HCT116 (cell line): ENCODE measurements around the gene ZNF446. TPM values are rescaled to one million over a fixed set of nuclear protein-coding genes. Genes with fewer than 3 reads are reported as not detected.

Experiments
- ATAC-seq: fragments of 200-7000 bp; cut with Tn5 transposase; 2 replicates; pipeline ENCODE4 v1.9.1; 2020; ENCODE audit warnings: mild to moderate bottlenecking, moderate library complexity
- BruUV-seq: library from RNA; stranded (reverse); fragments of 400-500 nt; replicated peaks from 2 replicates; lab custom pipeline; 2021; lab: Mats Ljungman, UMichigan
- CTCF ChIA-PET: fragments of 300-600 bp; sonication (Branson Sonifier 250); formaldehyde crosslinking; loops from one replicate; lab custom pipeline; 2021; ENCODE audit warnings: antibody characterized with exemption; lab: Charles Lee
- POLR2A ChIA-PET: fragments of 300-600, 350-600 bp; sonication (Branson Sonifier 250); formaldehyde crosslinking; loops from one replicate; lab custom pipeline; 2021; ENCODE audit warnings: antibody characterized with exemption; lab: Charles Lee
- RAD21 ChIA-PET, 2 experiments: fragments of 300-600 bp; sonication (Branson Sonifier 250); formaldehyde crosslinking; loops; one replicate each; lab custom pipeline; 2023; ENCODE audit warnings: low total read pairs in 2 of 2; ENCODE audit not compliant: uncharacterized antibody in 2 of 2, unreplicated experiment in 2 of 2, low non-redundant PET in 1 of 2; lab: Charles Lee
- DNase-seq: peaks from one replicate; pipeline ENCODE4 v3.0.0-alpha.2; 2010; ENCODE audit warnings: low read depth, low spot score
- H2AFZ ChIP-seq: fragments of 200-600 bp; shearing (Covaris generic), sonication (generic); 2 replicates; pipeline ENCODE4 v1.6.1; 2017; ENCODE audit warnings: low read depth, mixed run types, mixed read lengths, antibody characterized with exemption, low read length; ENCODE audit not compliant: poor library complexity, severe bottlenecking
- H3K27ac ChIP-seq: 2 replicates; pipeline ENCODE4 v1.5.1; 2012; ENCODE audit warnings: low read depth, low read length
- H3K27me3 ChIP-seq: fragments of 200-600 bp; sonication (generic); 2 replicates; pipeline ENCODE4 v1.6.1; 2016; ENCODE audit warnings: mixed run types, low read length, mixed read lengths; ENCODE audit not compliant: insufficient read depth
- H3K36me3 ChIP-seq, 2 experiments: fragments of 200-500 bp in 1 of 2; fragments of 200-600 bp in 1 of 2; sonication (Bioruptor generic) in 1 of 2; sonication (generic) in 1 of 2; 2 replicates each; pipeline versions ENCODE4 v1.5.1 to v1.6.1; 2014 to 2016; ENCODE audit warnings: low read length in 2 of 2, inconsistent platforms in 1 of 2, mixed read lengths in 1 of 2, mixed run types in 1 of 2; ENCODE audit not compliant: insufficient read depth in 2 of 2, control insufficient read depth in 1 of 2
- H3K4me1 ChIP-seq, 2 experiments: fragments of 200-600 bp in 1 of 2; sonication (generic) in 1 of 2; 2 replicates each; pipeline versions ENCODE4 v1.5.1 to v1.6.1; 2012 to 2017; ENCODE audit warnings: low read length in 2 of 2, inconsistent platforms in 1 of 2, mild to moderate bottlenecking in 1 of 2, mixed read lengths in 1 of 2, mixed run types in 1 of 2, moderate library complexity in 1 of 2; ENCODE audit not compliant: insufficient read depth in 2 of 2, control insufficient read depth in 1 of 2
- H3K4me2 ChIP-seq: fragments of 200-600 bp; sonication (generic); 2 replicates; pipeline ENCODE4 v1.6.1; 2017; ENCODE audit warnings: mixed run types, low read length, mixed read lengths
- H3K4me3 ChIP-seq, 2 experiments: fragments of 200-600 bp in 1 of 2; sonication (generic) in 1 of 2; replicated peaks in 1 of 2; 2 replicates each; pipeline ENCODE4 v1.5.1; 2011 to 2016; ENCODE audit warnings: low read length in 2 of 2, control low read depth in 1 of 2, low read depth in 1 of 2, mild to moderate bottlenecking in 1 of 2, mixed read lengths in 1 of 2, mixed run types in 1 of 2
- H3K79me2 ChIP-seq: fragments of 200-600 bp; sonication (generic); 2 replicates; pipeline ENCODE4 v1.6.1; 2017; ENCODE audit warnings: mild to moderate bottlenecking, mixed run types, low read length, moderate library complexity, mixed read lengths; ENCODE audit not compliant: insufficient read depth
- H3K9ac ChIP-seq: fragments of 200-600 bp; sonication (generic); 2 replicates; pipeline ENCODE4 v1.6.1; 2016; ENCODE audit warnings: low read length, mixed read lengths
- H3K9me2 ChIP-seq: fragments of 200-600 bp; sonication (generic), shearing (Covaris generic); 2 replicates; pipeline ENCODE4 v1.6.1; 2017; ENCODE audit warnings: mixed run types, mild to moderate bottlenecking, moderate library complexity; ENCODE audit not compliant: insufficient read depth
- H3K9me3 ChIP-seq, 2 experiments: fragments of 200-500 bp in 1 of 2; fragments of 200-600 bp in 1 of 2; sonication (Bioruptor generic) in 1 of 2; sonication (generic) in 1 of 2; 2 replicates each; pipeline ENCODE4 v1.6.1; 2014 to 2017; ENCODE audit warnings: low read length in 2 of 2, mixed read lengths in 2 of 2, inconsistent platforms in 1 of 2, low read depth in 1 of 2, mild to moderate bottlenecking in 1 of 2, mixed run types in 1 of 2, moderate library complexity in 1 of 2; ENCODE audit not compliant: control insufficient read depth in 1 of 2, insufficient read depth in 1 of 2
- H4K20me1 ChIP-seq: fragments of 200-600 bp; sonication (generic), shearing (Covaris generic); 2 replicates; pipeline ENCODE4 v1.6.1; 2017; ENCODE audit warnings: mixed run types, mild to moderate bottlenecking, moderate library complexity; ENCODE audit not compliant: insufficient read depth
- CEBPB ChIP-seq: IDR thresholded peaks from 2 replicates; pipeline ENCODE4 v1.6.1; 2012; ENCODE audit warnings: low read depth
- CTCF ChIP-seq, 3 experiments: fragments of 200-600 bp in 1 of 3; sonication (generic) in 1 of 3; IDR thresholded peaks in 2 of 3; conservative IDR thresholded peaks in 1 of 3; 2 replicates each; pipeline ENCODE4 v1.5.1; 2012 to 2017; ENCODE audit warnings: low read depth in 2 of 3, low read length in 2 of 3, antibody characterized with exemption in 1 of 3, borderline replicate concordance in 1 of 3, control low read depth in 1 of 3, mild to moderate bottlenecking in 1 of 3, mixed read lengths in 1 of 3, mixed run types in 1 of 3, moderate library complexity in 1 of 3; ENCODE audit not compliant: insufficient read depth in 1 of 3
- ELF1 ChIP-seq: IDR thresholded peaks from 2 replicates; pipeline ENCODE4 v1.6.1; 2012; ENCODE audit warnings: low read depth, borderline replicate concordance
- FOSL1 ChIP-seq: IDR thresholded peaks from 2 replicates; pipeline ENCODE4 v1.6.1; 2012; ENCODE audit warnings: low read depth
- RAD21 ChIP-seq: IDR thresholded peaks from 2 replicates; pipeline ENCODE4 v1.6.1; 2012; ENCODE audit warnings: low read depth, mild to moderate bottlenecking
- SP1 ChIP-seq: IDR thresholded peaks from 2 replicates; pipeline ENCODE4 v1.6.1; 2012; ENCODE audit warnings: low read depth
- SRF ChIP-seq: IDR thresholded peaks from 2 replicates; pipeline ENCODE4 v1.6.1; 2012; ENCODE audit warnings: low read depth
- ZBTB33 ChIP-seq: IDR thresholded peaks from 2 replicates; pipeline ENCODE4 v1.6.1; 2011; ENCODE audit warnings: mild to moderate bottlenecking, low read length, moderate library complexity; ENCODE audit not compliant: insufficient replicate concordance; ENCODE audit errors: extremely low read depth
- intact Hi-C: fragments of 100-400 bp; cut with micrococcal nuclease; formaldehyde crosslinking; loops from 2 replicates; pipeline ENCODE4 v1.10.0; 2022
- total RNA-seq: library from RNA; stranded (reverse); gene quantifications from one replicate; pipeline ENCODE4 v1.2.1, GENCODE V29; 2021; ENCODE audit not compliant: unreplicated experiment
- TF ChIP-seq, protein P1 (sequence below): IDR thresholded peaks from 2 replicates; pipeline ENCODE4 v1.6.1; 2012

Gene ZNF446
- total RNA-seq, 1 experiment from 2014 or later, result 6.5 TPM

DNA sequence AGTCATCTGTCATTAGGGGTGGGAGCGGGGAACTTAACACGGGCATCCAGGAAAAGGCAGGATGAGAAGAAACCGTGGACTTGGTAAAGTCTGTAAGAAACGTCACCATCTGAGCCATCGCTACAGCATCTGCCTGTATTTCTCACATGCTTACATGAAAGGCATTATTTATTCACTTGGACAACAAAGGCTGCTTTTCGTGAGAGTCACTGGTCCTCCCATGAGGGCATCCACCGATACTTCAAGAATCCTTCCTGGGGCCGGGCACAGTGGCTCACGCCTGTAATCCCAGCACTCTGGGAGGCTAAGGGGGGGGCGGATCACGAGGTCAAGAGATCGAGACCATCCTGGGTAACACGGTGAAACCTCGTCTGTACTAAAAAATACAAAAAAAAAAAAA, 16.1 kb downstream of the ZNF446 start (continued):
- no peak for TF ChIP-seq ZBTB33

DNA sequence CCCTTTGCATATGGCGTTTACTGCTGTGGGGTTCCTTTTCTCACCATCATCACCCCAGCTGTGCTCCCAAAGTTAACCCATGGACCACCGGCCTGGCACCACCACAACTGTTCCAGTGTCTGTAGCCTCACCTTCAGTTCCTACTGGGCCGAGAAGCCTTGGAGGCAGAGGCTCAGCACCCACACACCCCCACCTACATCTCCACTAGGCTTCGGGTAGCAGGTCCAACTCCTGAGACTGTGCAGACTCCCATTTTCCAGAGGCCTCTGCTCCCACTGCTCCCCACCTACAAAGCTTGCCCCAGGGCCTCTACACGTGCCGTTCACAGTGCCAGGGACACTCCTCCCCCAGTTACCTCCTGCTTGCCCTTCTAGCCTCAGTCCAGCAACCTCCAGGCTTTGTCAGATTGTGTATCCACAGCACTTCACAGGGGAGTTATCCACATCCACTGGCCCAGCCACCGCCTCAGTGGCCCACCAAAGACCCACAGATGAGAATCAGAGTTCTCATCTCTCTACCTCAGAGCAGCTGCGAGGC, 21.6 kb downstream of the ZNF446 start:
- no peak overlapping the region for H3K27ac ChIP-seq
- H3K4me3 ChIP-seq, result peak overlapping the region in 1 of 2 experiments; percentile 83; a peak in 1 of 4 replicates
- ChIA-PET CTCF (no interaction called here), POLR2A (no interaction called here), RAD21 (no interaction called here)
- H2AFZ ChIP-seq, result no peak overlapping the region
- H3K4me2 ChIP-seq, result peak overlapping the region; percentile 88
- H3K9me2 ChIP-seq, result no peaks in the 10 kb centered on the region
- no peak for DNase-seq
- TF ChIP-seq CTCF (IDR thresholded peaks at IDR 0.05 in 2 of 3, conservative IDR thresholded peaks at IDR 0.05 in 1 of 3; ENCODE audit: borderline replicate concordance in 1 of 3, insufficient read depth in 1 of 3, low read depth in 2 of 3, low read length in 2 of 3), result no peak
- TF ChIP-seq, protein P1, sequence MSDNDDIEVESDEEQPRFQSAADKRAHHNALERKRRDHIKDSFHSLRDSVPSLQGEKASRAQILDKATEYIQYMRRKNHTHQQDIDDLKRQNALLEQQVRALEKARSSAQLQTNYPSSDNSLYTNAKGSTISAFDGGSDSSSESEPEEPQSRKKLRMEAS, result no peak
- TF ChIP-seq SRF, result no peak
- TF ChIP-seq SP1, result no peak
- TF ChIP-seq ELF1, result no peak
- no peak for TF ChIP-seq CEBPB
- TF ChIP-seq FOSL1, result no peak
- no peak for TF ChIP-seq RAD21
- no peak for ATAC-seq
- no peaks in the 10 kb centered on the region for H4K20me1 ChIP-seq
- peaks cover 10 to 22% of the 10 kb centered on the region in 2 experiments; a peak in 3 of 4 replicates for H3K4me1 ChIP-seq
- no peaks in the 10 kb centered on the region for H3K9me3 ChIP-seq
- BruUV-seq, result no TSS peak
- H3K36me3 ChIP-seq, result no peaks in the 10 kb centered on the region
- no peak overlapping the region; the same call in 1 of the 2 replicates for H3K9ac ChIP-seq
- peaks cover 17% of the 10 kb centered on the region for H3K79me2 ChIP-seq
- intact Hi-C loops, result no loop called here
- H3K27me3 ChIP-seq, result no peaks in the 10 kb centered on the region
